MM.1S (cell line): Measurements from ENCODE around the gene CNTRL.

Experiments used
- CTCF ChIP-seq: fragments of 300-600 bp; sonication (generic); IDR thresholded peaks from 2 replicates; pipeline ENCODE4 v1.5.1; 2016; ENCODE audit warnings: antibody characterized with exemption, low read length, mixed read lengths
- EZH2 ChIP-seq: fragments of 300-600 bp; sonication (generic); optimal IDR thresholded peaks from 2 replicates; pipeline ENCODE3; 2017; ENCODE audit warnings: low read depth, mild to moderate bottlenecking, antibody characterized with exemption, low read length, mixed read lengths

GRCh38 chr9:121156263-121156731 is 81.5 kb downstream of the CNTRL start:
- no peak for TF ChIP-seq CTCF
- TF ChIP-seq EZH2 = no peak
